SHP77 treated with DMSO at 0.1 percent for 48 hours (cell line): ENCODE results near the gene AKAP11.

ENCODE experiments used
- DNase-seq: peaks from one replicate; lab custom pipeline; 2025; lab: John Stamatoyannopoulos, UW

AKAP11 gene

GRCh38 chr13:42272804-42273175, 838 bp downstream of the AKAP11 start:
- DNase-seq: no peak

GRCh38 chr13:42274386-42275097, 2.6 kb downstream of the AKAP11 start:
- DNase-seq: no peak

- no peak for DNase-seq
These were observed 3.1 kb downstream of the AKAP11 start for GRCh38 chr13:42275098-42275471.

GRCh38 chr13:42275506-42275905, 3.6 kb downstream of the AKAP11 start:
- DNase-seq: no peak

- DNase-seq: no peak
These were observed 4.7 kb downstream of the AKAP11 start for GRCh38 chr13:42276683-42277082.

DNA sequence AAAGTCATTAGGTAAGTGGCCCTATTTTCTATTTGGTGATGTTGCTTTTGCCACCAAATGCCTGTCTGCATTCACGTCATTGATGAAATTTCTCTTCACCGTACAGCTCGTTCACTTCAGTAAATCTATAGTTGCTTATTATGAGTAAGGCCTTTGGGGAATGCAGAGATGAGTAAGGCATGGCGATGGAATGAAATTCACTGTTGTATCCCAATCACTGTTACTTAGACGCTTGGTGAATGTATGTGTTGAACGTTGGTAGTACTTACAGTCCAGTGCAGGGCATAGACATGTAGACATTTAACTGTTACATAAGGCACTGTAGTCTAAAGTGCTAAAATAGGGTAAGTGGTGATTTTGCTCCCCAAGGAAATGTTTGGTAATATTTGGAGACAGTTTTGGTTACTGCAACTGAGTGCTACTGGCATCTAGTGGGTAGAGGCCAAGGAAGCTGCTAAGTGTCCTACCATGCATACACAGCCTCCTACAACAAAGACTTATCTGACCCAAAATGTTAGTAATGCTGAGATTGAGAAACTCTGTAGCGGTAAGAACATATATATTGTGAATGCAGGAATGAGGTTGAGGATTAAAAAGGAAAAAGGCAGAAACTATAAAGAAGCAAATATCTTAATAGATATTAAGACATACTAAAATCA, 5.8 kb downstream of the AKAP11 start:
- DNase-seq: no peak

DNA sequence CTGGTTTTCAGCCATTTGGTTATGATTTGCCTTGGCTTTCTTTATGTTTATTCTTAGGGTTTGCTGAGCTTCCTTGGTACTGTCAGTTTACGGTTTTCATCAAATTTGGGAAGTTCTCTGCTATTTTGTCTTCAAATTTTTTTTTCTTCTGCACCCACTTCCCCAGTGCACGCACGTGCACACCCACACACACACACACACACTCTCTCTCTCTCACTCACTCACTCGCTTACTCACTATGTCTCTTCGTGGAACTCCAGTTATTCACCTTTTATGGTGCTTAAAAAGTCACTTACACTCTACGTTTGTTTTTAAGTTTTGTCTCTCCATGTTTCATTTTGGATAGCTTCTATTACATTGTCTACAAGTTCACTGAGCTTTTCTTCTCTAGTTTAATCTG, 7.1 kb downstream of the AKAP11 start:
- no peak for DNase-seq

- DNase-seq: no peak
These were observed 8.0 kb downstream of the AKAP11 start for GRCh38 chr13:42279986-42280385.

- DNase-seq: no peak
These were observed 8.6 kb downstream of the AKAP11 start for GRCh38 chr13:42280537-42280936.

DNA sequence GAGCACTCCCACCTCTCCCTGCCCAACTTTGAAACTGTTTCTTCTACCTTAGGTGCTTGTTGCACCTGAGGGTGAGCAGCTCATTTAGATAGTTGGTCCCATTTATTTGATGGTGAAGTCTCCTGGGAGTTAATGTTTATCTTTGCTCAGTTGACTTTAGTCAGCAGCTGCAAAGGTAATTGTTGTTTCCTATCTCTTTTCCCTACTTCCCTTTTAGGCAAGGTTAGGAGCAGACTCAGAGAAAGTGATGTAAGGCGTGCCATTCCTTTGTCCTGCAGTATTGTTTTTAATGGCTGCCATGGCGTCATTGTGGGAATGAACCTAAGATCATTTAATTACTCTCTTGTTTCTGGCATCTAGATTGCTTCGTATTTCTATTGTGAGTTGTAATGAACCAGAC, 11.6 kb downstream of the AKAP11 start:
- DNase-seq: no peak

DNA sequence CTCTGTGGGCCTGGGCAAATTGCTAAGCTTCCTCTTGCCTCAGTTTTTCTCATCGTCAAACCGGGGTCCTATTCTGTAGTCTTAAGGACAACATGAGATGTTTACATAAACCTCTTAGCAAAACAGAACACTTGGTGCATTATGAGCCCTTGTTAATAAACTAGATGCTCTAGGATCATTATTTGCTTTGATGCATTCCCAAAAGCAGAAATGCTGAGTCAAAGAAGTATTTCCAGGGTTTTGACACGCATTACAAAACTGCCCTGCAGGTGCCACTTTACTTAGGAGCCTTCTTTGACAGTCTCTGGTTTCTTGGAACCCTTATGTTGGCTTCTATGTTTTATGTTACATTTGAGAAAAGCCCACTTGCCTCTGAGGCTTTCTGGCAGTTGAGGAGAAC, 12.1 kb downstream of the AKAP11 start:
- DNase-seq: no peak

DNA sequence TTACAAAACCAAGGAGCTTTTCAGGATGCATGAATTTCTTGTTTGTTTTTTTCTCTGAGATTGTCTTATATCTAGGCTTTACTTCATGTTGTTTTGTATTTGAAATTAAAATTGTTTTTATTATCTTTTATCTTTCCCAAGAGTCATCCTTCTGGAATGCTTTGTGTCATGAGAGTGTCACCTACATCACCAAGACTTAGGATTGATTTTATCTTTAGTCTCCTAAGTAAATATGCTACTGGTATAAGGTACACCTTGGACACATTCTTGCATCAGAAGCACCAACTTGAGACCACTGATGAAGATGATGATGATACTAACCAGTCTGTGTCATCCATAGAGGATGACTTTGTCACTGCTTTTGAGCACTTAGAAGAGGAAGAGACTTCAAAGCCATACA, 26.4 kb downstream of the AKAP11 start:
- no peak for DNase-seq

DNA sequence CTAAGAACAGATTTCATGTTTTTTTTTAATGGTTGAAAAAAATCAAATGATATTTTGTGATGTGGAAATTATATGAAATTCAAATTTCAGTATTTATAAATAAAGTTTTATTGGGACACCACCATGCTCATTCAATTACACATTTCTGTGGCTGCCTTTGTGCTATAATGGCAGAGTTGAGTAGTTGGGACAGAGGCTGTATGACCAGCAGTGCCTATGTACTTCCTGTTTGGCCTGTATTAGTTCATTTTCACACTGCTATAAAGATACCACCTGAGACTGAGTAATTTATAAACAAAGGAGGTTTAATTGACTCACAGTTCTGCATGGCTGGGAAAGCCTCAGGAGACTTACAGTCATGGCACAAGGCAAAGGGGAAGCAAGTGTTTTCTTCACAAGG, 33.6 kb downstream of the AKAP11 start:
- no peak for DNase-seq

- DNase-seq: no peak
These were observed 35.5 kb downstream of the AKAP11 start for GRCh38 chr13:42307461-42307860.

GRCh38 chr13:42312817-42313431, 41.0 kb downstream of the AKAP11 start:
- no peak for DNase-seq

- no peak for DNase-seq
These were observed 46.6 kb downstream of the AKAP11 start for GRCh38 chr13:42318570-42318969.

- DNase-seq: no peak
These were observed 48.4 kb downstream of the AKAP11 start for GRCh38 chr13:42320375-42320787.

GRCh38 chr13:42322806-42323205, 50.9 kb downstream of the AKAP11 start:
- DNase-seq: no peak

GRCh38 chr13:42324704-42325103, 52.8 kb downstream of the AKAP11 start:
- no peak for DNase-seq

GRCh38 chr13:42327725-42328124, 55.8 kb downstream of the AKAP11 start:
- no peak for DNase-seq

GRCh38 chr13:42328672-42329071, 56.7 kb downstream of the AKAP11 start:
- no peak for DNase-seq

GRCh38 chr13:42329239-42329638, 57.3 kb downstream of the AKAP11 start:
- no peak for DNase-seq

DNA sequence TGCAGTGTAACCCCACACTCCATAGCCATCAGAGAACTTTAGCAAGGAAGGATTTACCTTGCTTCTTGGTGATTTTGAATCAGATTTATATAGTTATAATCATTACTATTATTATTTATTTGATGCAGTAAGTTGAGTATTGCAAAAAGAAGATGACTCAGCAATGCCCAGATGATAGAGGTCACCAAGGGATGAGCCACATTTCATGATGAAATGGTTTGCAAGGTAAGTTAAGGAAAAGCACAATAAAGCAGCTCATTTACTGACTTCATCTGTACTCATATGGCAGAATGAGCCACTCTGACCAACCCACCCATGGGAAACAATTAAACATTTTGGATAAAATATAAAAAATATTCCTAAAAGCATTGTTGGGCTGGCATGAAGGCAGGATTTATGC, 59.1 kb downstream of the AKAP11 start:
- no peak for DNase-seq
